HCT116 (cell line): Measurements from ENCODE around the gene PDE4DIP. TPM values are rescaled to one million over a fixed set of nuclear protein-coding genes. Genes with fewer than 3 reads are reported as not detected.
"Not testable (repeated sequence)": the region's sequence is repeated elsewhere in the genome, so short reads cannot be mapped to it uniquely, and the experiment has no call there.

ENCODE experiments used
- ATAC-seq: fragments of 200-7000 bp; cut with Tn5 transposase; 2 replicates; pipeline ENCODE4 v1.9.1; 2020; ENCODE audit warnings: mild to moderate bottlenecking, moderate library complexity
- BruUV-seq: library from RNA; stranded (reverse); fragments of 400-500 nt; replicated peaks from 2 replicates; lab custom pipeline; 2021; lab: Mats Ljungman, UMichigan
- CTCF ChIA-PET: fragments of 300-600 bp; sonication (Branson Sonifier 250); formaldehyde crosslinking; loops from one replicate; lab custom pipeline; 2021; ENCODE audit warnings: antibody characterized with exemption; lab: Charles Lee
- POLR2A ChIA-PET: fragments of 300-600, 350-600 bp; sonication (Branson Sonifier 250); formaldehyde crosslinking; loops from one replicate; lab custom pipeline; 2021; ENCODE audit warnings: antibody characterized with exemption; lab: Charles Lee
- RAD21 ChIA-PET, 2 experiments: fragments of 300-600 bp; sonication (Branson Sonifier 250); formaldehyde crosslinking; loops; one replicate each; lab custom pipeline; 2023; ENCODE audit warnings: low total read pairs in 2 of 2; ENCODE audit not compliant: uncharacterized antibody in 2 of 2, unreplicated experiment in 2 of 2, low non-redundant PET in 1 of 2; lab: Charles Lee
- DNase-seq: peaks from one replicate; pipeline ENCODE4 v3.0.0-alpha.2; 2010; ENCODE audit warnings: low read depth, low spot score
- H2AFZ ChIP-seq: fragments of 200-600 bp; shearing (Covaris generic), sonication (generic); 2 replicates; pipeline ENCODE4 v1.6.1; 2017; ENCODE audit warnings: low read depth, mixed run types, mixed read lengths, antibody characterized with exemption, low read length; ENCODE audit not compliant: poor library complexity, severe bottlenecking
- H3K27ac ChIP-seq: 2 replicates; pipeline ENCODE4 v1.5.1; 2012; ENCODE audit warnings: low read depth, low read length
- H3K27me3 ChIP-seq: fragments of 200-600 bp; sonication (generic); 2 replicates; pipeline ENCODE4 v1.6.1; 2016; ENCODE audit warnings: mixed run types, low read length, mixed read lengths; ENCODE audit not compliant: insufficient read depth
- H3K36me3 ChIP-seq, 2 experiments: fragments of 200-500 bp in 1 of 2; fragments of 200-600 bp in 1 of 2; sonication (Bioruptor generic) in 1 of 2; sonication (generic) in 1 of 2; 2 replicates each; pipeline versions ENCODE4 v1.5.1 to v1.6.1; 2014 to 2016; ENCODE audit warnings: low read length in 2 of 2, inconsistent platforms in 1 of 2, mixed read lengths in 1 of 2, mixed run types in 1 of 2; ENCODE audit not compliant: insufficient read depth in 2 of 2, control insufficient read depth in 1 of 2
- H3K4me1 ChIP-seq, 2 experiments: fragments of 200-600 bp in 1 of 2; sonication (generic) in 1 of 2; 2 replicates each; pipeline versions ENCODE4 v1.5.1 to v1.6.1; 2012 to 2017; ENCODE audit warnings: low read length in 2 of 2, inconsistent platforms in 1 of 2, mild to moderate bottlenecking in 1 of 2, mixed read lengths in 1 of 2, mixed run types in 1 of 2, moderate library complexity in 1 of 2; ENCODE audit not compliant: insufficient read depth in 2 of 2, control insufficient read depth in 1 of 2
- H3K4me2 ChIP-seq: fragments of 200-600 bp; sonication (generic); 2 replicates; pipeline ENCODE4 v1.6.1; 2017; ENCODE audit warnings: mixed run types, low read length, mixed read lengths
- H3K4me3 ChIP-seq, 2 experiments: fragments of 200-600 bp in 1 of 2; sonication (generic) in 1 of 2; replicated peaks in 1 of 2; 2 replicates each; pipeline ENCODE4 v1.5.1; 2011 to 2016; ENCODE audit warnings: low read length in 2 of 2, control low read depth in 1 of 2, low read depth in 1 of 2, mild to moderate bottlenecking in 1 of 2, mixed read lengths in 1 of 2, mixed run types in 1 of 2
- H3K79me2 ChIP-seq: fragments of 200-600 bp; sonication (generic); 2 replicates; pipeline ENCODE4 v1.6.1; 2017; ENCODE audit warnings: mild to moderate bottlenecking, mixed run types, low read length, moderate library complexity, mixed read lengths; ENCODE audit not compliant: insufficient read depth
- H3K9ac ChIP-seq: fragments of 200-600 bp; sonication (generic); 2 replicates; pipeline ENCODE4 v1.6.1; 2016; ENCODE audit warnings: low read length, mixed read lengths
- H3K9me2 ChIP-seq: fragments of 200-600 bp; sonication (generic), shearing (Covaris generic); 2 replicates; pipeline ENCODE4 v1.6.1; 2017; ENCODE audit warnings: mixed run types, mild to moderate bottlenecking, moderate library complexity; ENCODE audit not compliant: insufficient read depth
- H3K9me3 ChIP-seq, 2 experiments: fragments of 200-500 bp in 1 of 2; fragments of 200-600 bp in 1 of 2; sonication (Bioruptor generic) in 1 of 2; sonication (generic) in 1 of 2; 2 replicates each; pipeline ENCODE4 v1.6.1; 2014 to 2017; ENCODE audit warnings: low read length in 2 of 2, mixed read lengths in 2 of 2, inconsistent platforms in 1 of 2, low read depth in 1 of 2, mild to moderate bottlenecking in 1 of 2, mixed run types in 1 of 2, moderate library complexity in 1 of 2; ENCODE audit not compliant: control insufficient read depth in 1 of 2, insufficient read depth in 1 of 2
- H4K20me1 ChIP-seq: fragments of 200-600 bp; sonication (generic), shearing (Covaris generic); 2 replicates; pipeline ENCODE4 v1.6.1; 2017; ENCODE audit warnings: mixed run types, mild to moderate bottlenecking, moderate library complexity; ENCODE audit not compliant: insufficient read depth
- intact Hi-C: fragments of 100-400 bp; cut with micrococcal nuclease; formaldehyde crosslinking; loops from 2 replicates; pipeline ENCODE4 v1.10.0; 2022
- total RNA-seq: library from RNA; stranded (reverse); gene quantifications from one replicate; pipeline ENCODE4 v1.2.1, GENCODE V29; 2021; ENCODE audit not compliant: unreplicated experiment

Gene PDE4DIP
- total RNA-seq, 1 experiment from 2014 or later: 16.3 TPM

- H3K36me3 ChIP-seq, DNase-seq, H3K4me2 ChIP-seq, H2AFZ ChIP-seq, H3K27ac ChIP-seq, H3K4me3 ChIP-seq, H3K9me3 ChIP-seq, H3K4me1 ChIP-seq, POLR2A ChIA-PET, H3K27me3 ChIP-seq, ATAC-seq, CTCF ChIA-PET, H3K79me2 ChIP-seq, BruUV-seq, intact Hi-C loops, H3K9me2 ChIP-seq, H4K20me1 ChIP-seq, H3K9ac ChIP-seq, RAD21 ChIA-PET: not testable (repeated sequence)
Observed at GRCh38 chr1:148967580-148967979, 123.4 kb downstream of the PDE4DIP start.

DNA sequence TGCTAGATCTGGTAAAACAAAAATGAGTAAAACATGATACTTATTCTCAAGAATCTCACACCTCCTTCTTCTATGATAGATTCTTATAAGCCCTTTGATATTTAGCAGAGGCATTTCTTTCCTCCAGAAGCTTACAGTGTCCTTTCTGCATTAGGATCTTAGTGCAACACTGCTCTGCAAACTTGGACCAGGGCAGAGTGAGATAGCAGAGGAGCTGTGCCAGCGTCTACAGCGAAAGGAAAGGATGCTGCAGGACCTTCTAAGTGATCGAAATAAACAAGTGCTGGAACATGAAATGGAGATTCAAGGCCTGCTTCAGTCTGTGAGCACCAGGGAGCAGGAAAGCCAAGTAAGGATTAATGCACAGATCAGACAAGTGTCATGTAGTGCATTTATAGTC, 124.5 kb downstream of the PDE4DIP start:
- H3K9me2 ChIP-seq, H3K4me1 ChIP-seq, H3K36me3 ChIP-seq, H3K79me2 ChIP-seq, BruUV-seq, POLR2A ChIA-PET, DNase-seq, H3K9me3 ChIP-seq, H3K27me3 ChIP-seq, H3K4me2 ChIP-seq, ATAC-seq, H3K9ac ChIP-seq, CTCF ChIA-PET, intact Hi-C loops, H3K27ac ChIP-seq, H4K20me1 ChIP-seq, RAD21 ChIA-PET, H2AFZ ChIP-seq, H3K4me3 ChIP-seq: not testable (repeated sequence)

DNA sequence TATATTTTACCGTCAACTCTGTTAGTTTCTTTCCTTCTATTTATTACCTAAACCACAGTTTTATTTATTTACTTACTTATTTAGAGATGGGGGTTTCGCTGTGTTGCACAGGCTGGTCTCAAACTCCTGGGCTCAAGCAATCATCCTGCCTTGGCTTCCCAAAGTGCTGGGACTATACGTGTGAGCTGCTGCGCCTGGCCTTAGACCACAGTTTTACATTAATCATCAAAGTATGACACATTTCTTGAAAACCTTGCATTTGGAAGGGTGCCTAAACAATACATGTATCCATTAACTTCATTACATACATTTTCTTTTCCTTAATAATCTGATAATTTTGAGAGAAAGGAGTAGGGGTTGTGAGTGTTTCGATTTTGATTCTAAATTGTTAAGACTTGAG, 124.9 kb downstream of the PDE4DIP start:
- H4K20me1 ChIP-seq, H3K27me3 ChIP-seq, DNase-seq, intact Hi-C loops, BruUV-seq, ATAC-seq, H3K9me3 ChIP-seq, H3K4me3 ChIP-seq, H3K79me2 ChIP-seq, H3K27ac ChIP-seq, POLR2A ChIA-PET, H3K4me1 ChIP-seq, H3K9ac ChIP-seq, H3K4me2 ChIP-seq, RAD21 ChIA-PET, H2AFZ ChIP-seq, H3K36me3 ChIP-seq, CTCF ChIA-PET, H3K9me2 ChIP-seq: not testable (repeated sequence)

GRCh38 chr1:148975453-148975852, 131.2 kb downstream of the PDE4DIP start:
- H3K9ac ChIP-seq, H3K9me3 ChIP-seq, H3K27ac ChIP-seq, H4K20me1 ChIP-seq, H3K79me2 ChIP-seq, H3K4me2 ChIP-seq, POLR2A ChIA-PET, H3K9me2 ChIP-seq, DNase-seq, H3K36me3 ChIP-seq, RAD21 ChIA-PET, CTCF ChIA-PET, H3K4me1 ChIP-seq, H3K27me3 ChIP-seq, BruUV-seq, H3K4me3 ChIP-seq, intact Hi-C loops, H2AFZ ChIP-seq, ATAC-seq: not testable (repeated sequence)
